K562 (cell line): ENCODE measurements around the gene CERS1.

Source experiments
- CREB1 ChIP-seq, 2 experiments: sonication (generic) in 1 of 2; formaldehyde crosslinking in 1 of 2; IDR thresholded peaks; 2 replicates each; pipeline versions ENCODE4 v1.6.1 to v1.8.0; 2012 to 2022; ENCODE audit warnings: inconsistent platforms in 1 of 2, mild to moderate bottlenecking in 1 of 2, missing genetic modification reagents in 1 of 2, moderate library complexity in 1 of 2
- CREM ChIP-seq: IDR thresholded peaks from 2 replicates; pipeline ENCODE4 v1.6.1; 2014; ENCODE audit warnings: antibody characterized with exemption, low read depth
- EZH2 ChIP-seq: IDR thresholded peaks from 2 replicates; pipeline ENCODE4 v1.6.1; 2012; ENCODE audit warnings: low read depth, mild to moderate bottlenecking, inconsistent platforms, low read length, borderline replicate concordance
- GABPA ChIP-seq: fragments of 200-800 bp; sonication (Bioruptor generic); conservative IDR thresholded peaks from 2 replicates; pipeline ENCODE4 v1.6.1; 2016; ENCODE audit warnings: low read depth, missing genetic modification characterization, missing compliant biosample characterization
- ILF3 ChIP-seq: fragments of 450-650 bp; IDR thresholded peaks from 2 replicates; pipeline ENCODE4 v1.6.1; 2018; ENCODE audit warnings: antibody characterized with exemption, mild to moderate bottlenecking, moderate library complexity, borderline replicate concordance

DNA sequence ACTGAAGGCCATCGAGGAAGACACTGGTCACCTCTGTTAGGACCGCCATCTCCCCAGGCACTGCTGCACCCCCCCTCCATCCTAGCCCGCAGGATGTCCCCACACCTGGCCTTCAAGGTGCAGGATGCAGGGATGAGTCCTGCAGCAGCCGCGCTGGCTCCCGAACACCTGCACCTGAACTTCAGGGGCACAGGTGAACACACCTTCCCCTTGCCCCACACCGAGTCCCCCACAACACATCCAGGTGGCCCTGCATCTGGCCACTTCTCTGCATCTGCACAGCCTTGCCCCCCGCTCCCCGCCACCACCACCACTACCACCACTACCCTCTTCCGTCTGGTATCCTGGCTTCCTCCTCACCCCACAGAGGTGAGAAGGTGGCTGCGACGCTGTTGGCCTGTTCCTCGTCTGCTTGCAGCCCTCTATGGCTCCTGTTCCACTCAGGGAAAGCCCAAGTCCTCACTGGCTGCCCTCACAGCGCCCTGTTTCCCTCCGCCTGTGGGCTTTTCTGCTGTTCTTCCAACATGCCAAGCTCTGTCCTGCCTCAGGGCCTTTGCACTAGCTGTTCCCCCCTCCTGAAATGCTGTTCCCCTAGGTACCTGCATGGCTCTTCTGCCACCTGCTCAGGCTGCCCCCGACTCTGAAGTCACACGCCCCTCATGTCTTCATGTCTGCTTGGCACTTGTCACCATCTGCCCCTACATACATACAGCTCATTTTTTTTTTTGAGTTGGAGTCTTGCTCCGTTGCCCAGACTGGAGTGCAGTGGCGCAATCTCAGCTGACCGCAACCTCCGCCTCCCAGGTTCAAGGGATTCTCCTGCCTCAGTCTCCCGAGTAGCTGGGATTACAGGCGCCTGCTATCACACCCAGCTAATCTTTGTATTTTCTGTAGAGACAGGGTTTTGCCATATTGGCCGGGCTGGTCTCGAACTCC is 1.4 kb upstream of the CERS1 start:
- TF ChIP-seq EZH2, result no peak
- no peak for TF ChIP-seq CREM
- no peak for TF ChIP-seq ILF3
- no peak for TF ChIP-seq CREB1 (IDR thresholded peaks at IDR 0.05)
- no peak for TF ChIP-seq CREB1 (CRISPR knock-in tag; IDR thresholded peaks at IDR 0.05)
- TF ChIP-seq GABPA (tag), result no peak
